Measurements from ENCODE around the gene PIP5K1C. TPM values are rescaled to one million over a fixed set of nuclear protein-coding genes. Genes with fewer than 3 reads are reported as not detected.

PIP5K1C gene
- total RNA-seq, 1 experiment from 2014 or later: 26.9 TPM

DNA sequence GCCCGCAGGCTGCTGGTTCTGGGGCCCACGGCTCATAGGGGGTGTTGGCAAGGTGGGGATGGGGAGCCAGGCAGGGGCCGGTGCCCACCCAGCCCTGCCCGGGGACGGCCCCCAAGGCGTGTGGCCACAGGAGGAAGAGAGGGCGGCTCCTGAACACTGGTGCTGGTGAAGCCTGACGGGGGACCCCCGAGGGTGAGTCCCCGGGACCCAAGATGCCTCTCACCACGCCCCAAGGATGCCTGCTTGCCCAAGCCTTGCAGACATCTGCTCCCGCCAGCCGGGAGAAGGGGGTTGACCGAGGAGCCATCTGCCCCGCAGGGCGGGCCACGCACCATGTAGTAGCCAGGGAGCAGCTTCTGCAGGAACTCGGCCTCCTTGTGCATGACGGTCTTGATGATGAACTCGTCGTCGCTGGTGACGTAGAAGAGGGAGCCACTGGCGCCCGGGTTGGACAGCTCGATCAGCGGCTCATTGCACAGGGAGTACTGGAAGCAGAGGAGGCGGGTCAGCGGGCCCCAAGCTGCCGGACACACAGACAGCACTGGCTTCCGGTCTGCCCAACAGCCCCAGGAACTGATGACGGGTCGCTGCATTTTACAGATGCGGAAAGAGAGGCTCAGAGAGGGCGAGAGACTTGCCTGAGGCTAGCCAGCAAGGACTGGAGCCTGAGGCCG, 44.1 kb downstream of the PIP5K1C start:
- H3K79me2 ChIP-seq (ENCODE audit: insufficient read depth, low read length): no peaks in the 10 kb centered on the region
- H3K4me3 ChIP-seq (replicated peaks in 1 of 2; ENCODE audit: low read depth in 1 of 2, low read length in 2 of 2): no peak overlapping the region
- H3K27ac ChIP-seq (ENCODE audit: low read depth, low read length): no peak overlapping the region
- no peak overlapping the region for H2AFZ ChIP-seq (ENCODE audit: low read depth, low read length, poor library complexity, severe bottlenecking)
- DNase-seq (ENCODE audit: low read depth, low spot score) (no peak), ATAC-seq (no peak)
- no peak overlapping the region for H3K9ac ChIP-seq (ENCODE audit: low read length)
- no peaks in the 10 kb centered on the region for H3K27me3 ChIP-seq (ENCODE audit: insufficient read depth, low read length)
- no peaks in the 10 kb centered on the region for H4K20me1 ChIP-seq (ENCODE audit: insufficient read depth)
- H3K36me3 ChIP-seq (ENCODE audit: control insufficient read depth in 1 of 2, insufficient read depth in 2 of 2, low read length in 2 of 2): peaks cover 2% of the 10 kb centered on the region in 2 experiments; a peak in 1 of 4 replicates
- no peaks in the 10 kb centered on the region for H3K9me3 ChIP-seq (ENCODE audit: control insufficient read depth in 1 of 2, insufficient read depth in 1 of 2, low read depth in 1 of 2, low read length in 2 of 2)
- intact Hi-C loops (cut with micrococcal nuclease): no loop called here
- peaks cover 0 to 7% of the 10 kb centered on the region in 2 experiments; a peak in 1 of 4 replicates for H3K4me1 ChIP-seq (ENCODE audit: control insufficient read depth in 1 of 2, insufficient read depth in 2 of 2, low read length in 2 of 2)
- CTCF ChIA-PET: no interaction called here
- RAD21 ChIA-PET (ENCODE audit: low non-redundant PET in 1 of 2, low total read pairs in 2 of 2, uncharacterized antibody in 2 of 2, unreplicated experiment in 2 of 2): no interaction called here
- H3K9me2 ChIP-seq (ENCODE audit: insufficient read depth): no peaks in the 10 kb centered on the region
- POLR2A ChIA-PET: no interaction called here
- TF ChIP-seq EGR1 (IDR thresholded peaks at IDR 0.05; ENCODE audit: low read depth) (no peak), YY1 (IDR thresholded peaks at IDR 0.05; ENCODE audit: extremely low read depth, insufficient replicate concordance, low read depth, low read length) (no peak), FOSL1 (IDR thresholded peaks at IDR 0.05; ENCODE audit: low read depth) (no peak), ZNF274 (IDR thresholded peaks at IDR 0.05; ENCODE audit: low read depth, low read length) (no peak), SIN3A (IDR thresholded peaks at IDR 0.05; ENCODE audit: low read depth) (no peak), SRF (IDR thresholded peaks at IDR 0.05; ENCODE audit: low read depth) (no peak), SP1 (IDR thresholded peaks at IDR 0.05; ENCODE audit: low read depth) (no peak), TCF7L2 (IDR thresholded peaks at IDR 0.05; ENCODE audit: borderline replicate concordance, extremely low read depth, insufficient read depth, insufficient read length) (no peak), POLR2AphosphoS5 (IDR thresholded peaks at IDR 0.05; ENCODE audit: low read depth, low read length) (no peak), CEBPB (IDR thresholded peaks at IDR 0.05; ENCODE audit: low read depth) (no peak), ZFX (IDR thresholded peaks at IDR 0.05) (no peak)
- TF ChIP-seq, protein P1, sequence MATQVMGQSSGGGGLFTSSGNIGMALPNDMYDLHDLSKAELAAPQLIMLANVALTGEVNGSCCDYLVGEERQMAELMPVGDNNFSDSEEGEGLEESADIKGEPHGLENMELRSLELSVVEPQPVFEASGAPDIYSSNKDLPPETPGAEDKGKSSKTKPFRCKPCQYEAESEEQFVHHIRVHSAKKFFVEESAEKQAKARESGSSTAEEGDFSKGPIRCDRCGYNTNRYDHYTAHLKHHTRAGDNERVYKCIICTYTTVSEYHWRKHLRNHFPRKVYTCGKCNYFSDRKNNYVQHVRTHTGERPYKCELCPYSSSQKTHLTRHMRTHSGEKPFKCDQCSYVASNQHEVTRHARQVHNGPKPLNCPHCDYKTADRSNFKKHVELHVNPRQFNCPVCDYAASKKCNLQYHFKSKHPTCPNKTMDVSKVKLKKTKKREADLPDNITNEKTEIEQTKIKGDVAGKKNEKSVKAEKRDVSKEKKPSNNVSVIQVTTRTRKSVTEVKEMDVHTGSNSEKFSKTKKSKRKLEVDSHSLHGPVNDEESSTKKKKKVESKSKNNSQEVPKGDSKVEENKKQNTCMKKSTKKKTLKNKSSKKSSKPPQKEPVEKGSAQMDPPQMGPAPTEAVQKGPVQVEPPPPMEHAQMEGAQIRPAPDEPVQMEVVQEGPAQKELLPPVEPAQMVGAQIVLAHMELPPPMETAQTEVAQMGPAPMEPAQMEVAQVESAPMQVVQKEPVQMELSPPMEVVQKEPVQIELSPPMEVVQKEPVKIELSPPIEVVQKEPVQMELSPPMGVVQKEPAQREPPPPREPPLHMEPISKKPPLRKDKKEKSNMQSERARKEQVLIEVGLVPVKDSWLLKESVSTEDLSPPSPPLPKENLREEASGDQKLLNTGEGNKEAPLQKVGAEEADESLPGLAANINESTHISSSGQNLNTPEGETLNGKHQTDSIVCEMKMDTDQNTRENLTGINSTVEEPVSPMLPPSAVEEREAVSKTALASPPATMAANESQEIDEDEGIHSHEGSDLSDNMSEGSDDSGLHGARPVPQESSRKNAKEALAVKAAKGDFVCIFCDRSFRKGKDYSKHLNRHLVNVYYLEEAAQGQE (IDR thresholded peaks at IDR 0.05; ENCODE audit: low read depth): no peak
- TF ChIP-seq, protein P2, sequence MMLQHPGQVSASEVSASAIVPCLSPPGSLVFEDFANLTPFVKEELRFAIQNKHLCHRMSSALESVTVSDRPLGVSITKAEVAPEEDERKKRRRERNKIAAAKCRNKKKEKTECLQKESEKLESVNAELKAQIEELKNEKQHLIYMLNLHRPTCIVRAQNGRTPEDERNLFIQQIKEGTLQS (IDR thresholded peaks at IDR 0.05): no peak
- no peak overlapping the region for H3K4me2 ChIP-seq (ENCODE audit: low read length)
- no TSS peak for BruUV-seq (replicated peaks)
